Right lobe of liver (tissue), 4 donors: ENCODE data around the gene GATA5.

Source experiments
- CTCF ChIP-seq, 4 donors: fragments of 200-600 bp in 3 of 4; fragments of 450-650 bp in 1 of 4; IDR thresholded peaks; one replicate each; pipeline versions ENCODE4 v1.5.1 to v1.8.0; 2016 to 2022; ENCODE audit warnings: antibody characterized with exemption in 4 of 4, mild to moderate bottlenecking in 2 of 4
- POLR2A ChIP-seq: fragments of 450-650 bp; IDR thresholded peaks from one replicate; pipeline ENCODE4 v1.6.1; 2017; ENCODE audit warnings: antibody characterized with exemption, mild to moderate bottlenecking
- donor health status: DM: no; HTN: no; CAD: no.
- donor health status: DM: no; HTN: no; CAD: no.
- donor health status: DM: no; HTN: yes; CAD: no.

GRCh38 chr20:62474604-62475026, 1.2 kb downstream of the GATA5 start:
- no peak for TF ChIP-seq CTCF (IDR thresholded peaks at IDR 0.05)
- no peak for TF ChIP-seq POLR2A
